Measurements from ENCODE around the gene ETFA.
A peak's percentile ranks its signal among the peaks of the same experiment; 100 is the strongest.

Gene ETFA

GRCh38 chr15:76204916-76205460, 106.3 kb downstream of the ETFA start:
- ChIA-PET POLR2A (ENCODE audit: low non-redundant PET) (no interaction called here), CTCF (interaction anchor here (2.4 kb wide), 1 partner anchor 14 kb away, joined by 11 read pairs; no protein-coding TSS in a partner anchor)
- H3K27ac ChIP-seq = peak overlapping the region; percentile 89
- no peak for DNase-seq (ENCODE audit: low spot score)
- no peak for TF ChIP-seq CTCF (conservative IDR thresholded peaks at IDR 0.05; ENCODE audit: low read depth)

- CTCF ChIA-PET = no interaction called here
- POLR2A ChIA-PET (ENCODE audit: low non-redundant PET) = no interaction called here
- TF ChIP-seq CTCF (conservative IDR thresholded peaks at IDR 0.05; ENCODE audit: low read depth) = no peak
- DNase-seq (ENCODE audit: low spot score) = no peak
- peak overlapping the region; percentile 89 for H3K27ac ChIP-seq
Measured at GRCh38 chr15:76204109-76204845, 107.0 kb downstream of the ETFA start.

- TF ChIP-seq CTCF (conservative IDR thresholded peaks at IDR 0.05; ENCODE audit: low read depth) = no peak
Measured at GRCh38 chr15:76203346-76204108, 107.7 kb downstream of the ETFA start.

GRCh38 chr15:76201536-76202255, 109.6 kb downstream of the ETFA start:
- H3K27ac ChIP-seq = peak overlapping the region; percentile 99
- POLR2A ChIA-PET (ENCODE audit: low non-redundant PET) = no interaction called here
- DNase-seq (ENCODE audit: low spot score) = no peak
- CTCF ChIA-PET = interaction anchor here (0.5 to 0.8 kb wide), 2 partner anchors 11 to 24 kb away, joined by 3 to 4 read pairs; no protein-coding TSS in a partner anchor
- no peak for TF ChIP-seq CTCF (conservative IDR thresholded peaks at IDR 0.05; ENCODE audit: low read depth)

More at GRCh38 chr15:76203346-76204108, 107.7 kb downstream of the ETFA start:
- ChIA-PET CTCF (no interaction called here), POLR2A (ENCODE audit: low non-redundant PET) (no interaction called here)
- DNase-seq (ENCODE audit: low spot score) = no peak
- H3K27ac ChIP-seq = peak overlapping the region; percentile 89

- TF ChIP-seq CTCF (conservative IDR thresholded peaks at IDR 0.05; ENCODE audit: low read depth) = no peak
- CTCF ChIA-PET = interaction anchor here (0.7 to 0.8 kb wide), 2 partner anchors 10 to 11 kb away, joined by 3 to 4 read pairs; no protein-coding TSS in a partner anchor
- H3K27ac ChIP-seq = peak overlapping the region; percentile 99
- no peak for DNase-seq (ENCODE audit: low spot score)
- POLR2A ChIA-PET (ENCODE audit: low non-redundant PET) = no interaction called here
Measured at GRCh38 chr15:76200641-76201105, 110.6 kb downstream of the ETFA start.

- no peak for DNase-seq (ENCODE audit: low spot score)
- CTCF ChIA-PET = interaction anchor here (0.6 kb wide), 1 partner anchor 86 kb away, joined by 4 read pairs; no protein-coding TSS in a partner anchor
- POLR2A ChIA-PET (ENCODE audit: low non-redundant PET) = no interaction called here
- peak overlapping the region; percentile 99 for H3K27ac ChIP-seq
- no peak for TF ChIP-seq CTCF (conservative IDR thresholded peaks at IDR 0.05; ENCODE audit: low read depth)
Measured at GRCh38 chr15:76200083-76200465, 111.2 kb downstream of the ETFA start.
